ENCODE measurements around the gene PLK5. TPM values are rescaled to one million over a fixed set of nuclear protein-coding genes. Genes with fewer than 3 reads are reported as not detected.
"Not testable (repeated sequence)": the region's sequence is repeated elsewhere in the genome, so short reads cannot be mapped to it uniquely, and the experiment has no call there.

The PLK5 gene
- total RNA-seq, 1 donor from 2014 or later = 0.09 TPM

DNA sequence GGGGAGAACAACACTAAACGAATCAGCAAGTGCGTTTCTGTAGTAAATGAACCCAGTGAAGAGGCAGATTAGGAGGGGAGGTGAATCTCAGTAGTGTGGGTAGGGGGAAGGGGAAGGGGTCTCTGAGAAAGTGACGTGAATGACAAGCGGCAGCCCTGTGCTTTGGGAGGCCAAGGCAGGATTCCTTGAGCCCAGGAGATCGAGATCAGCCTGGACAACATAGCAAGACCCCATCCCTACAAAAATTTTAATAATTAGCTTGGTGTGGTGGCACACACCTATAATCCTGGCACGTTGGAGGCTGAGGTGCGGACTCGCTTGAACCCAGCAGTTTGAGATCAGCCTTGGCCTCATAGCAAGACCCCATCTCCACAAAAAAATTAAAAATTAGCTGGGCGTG lies 8.1 kb downstream of the PLK5 start:
- no peak overlapping the region for H3K4me3 ChIP-seq (ENCODE audit: insufficient read depth, low read depth, low read length)
- no peaks in the 10 kb centered on the region for H3K9me3 Mint-ChIP-seq (ENCODE audit: unreplicated experiment)
- H3K79me2 ChIP-seq (ENCODE audit: insufficient read depth, low read length) = no peaks in the 10 kb centered on the region
- H4K20me1 ChIP-seq (ENCODE audit: insufficient read depth, low read length) = no peaks in the 10 kb centered on the region
- DNase-seq (ENCODE audit: low read depth) (no peak), FAIRE-seq (no peak)
- no peaks in the 10 kb centered on the region for H3K27me3 ChIP-seq (ENCODE audit: insufficient read depth, low read length)
- H3K9ac ChIP-seq (ENCODE audit: low read length) = no peak overlapping the region
- H3K36me3 Mint-ChIP-seq (ENCODE audit: low read depth, unreplicated experiment) = peaks cover 3% of the 10 kb centered on the region
- no peak overlapping the region for H3K4me2 ChIP-seq (ENCODE audit: low read length)
- no peak overlapping the region for H3K27ac Mint-ChIP-seq (ENCODE audit: unreplicated experiment)
- peaks cover 2% of the 10 kb centered on the region for H3K9me3 ChIP-seq (ENCODE audit: insufficient read depth, low read depth, low read length)
- TF ChIP-seq EZH2 (IDR thresholded peaks at IDR 0.05; ENCODE audit: insufficient read depth, low read length) = no peak
- TF ChIP-seq, protein P1, sequence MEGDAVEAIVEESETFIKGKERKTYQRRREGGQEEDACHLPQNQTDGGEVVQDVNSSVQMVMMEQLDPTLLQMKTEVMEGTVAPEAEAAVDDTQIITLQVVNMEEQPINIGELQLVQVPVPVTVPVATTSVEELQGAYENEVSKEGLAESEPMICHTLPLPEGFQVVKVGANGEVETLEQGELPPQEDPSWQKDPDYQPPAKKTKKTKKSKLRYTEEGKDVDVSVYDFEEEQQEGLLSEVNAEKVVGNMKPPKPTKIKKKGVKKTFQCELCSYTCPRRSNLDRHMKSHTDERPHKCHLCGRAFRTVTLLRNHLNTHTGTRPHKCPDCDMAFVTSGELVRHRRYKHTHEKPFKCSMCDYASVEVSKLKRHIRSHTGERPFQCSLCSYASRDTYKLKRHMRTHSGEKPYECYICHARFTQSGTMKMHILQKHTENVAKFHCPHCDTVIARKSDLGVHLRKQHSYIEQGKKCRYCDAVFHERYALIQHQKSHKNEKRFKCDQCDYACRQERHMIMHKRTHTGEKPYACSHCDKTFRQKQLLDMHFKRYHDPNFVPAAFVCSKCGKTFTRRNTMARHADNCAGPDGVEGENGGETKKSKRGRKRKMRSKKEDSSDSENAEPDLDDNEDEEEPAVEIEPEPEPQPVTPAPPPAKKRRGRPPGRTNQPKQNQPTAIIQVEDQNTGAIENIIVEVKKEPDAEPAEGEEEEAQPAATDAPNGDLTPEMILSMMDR (IDR thresholded peaks at IDR 0.05; ENCODE audit: insufficient read depth, low read depth, low read length) = no peak
- H3K4me3 Mint-ChIP-seq (ENCODE audit: unreplicated experiment) = no peak overlapping the region
- no peak overlapping the region for H2AFZ ChIP-seq (ENCODE audit: low read depth, low read length)
- no peaks in the 10 kb centered on the region for H3K36me3 ChIP-seq (ENCODE audit: insufficient read depth, low read length)
- no peaks in the 10 kb centered on the region for H3K4me1 Mint-ChIP-seq (ENCODE audit: low read depth, unreplicated experiment)
- peaks cover 17% of the 10 kb centered on the region for H3K27me3 Mint-ChIP-seq (ENCODE audit: low read depth, unreplicated experiment)
- H3K4me1 ChIP-seq (ENCODE audit: insufficient read depth, low read length) = no peaks in the 10 kb centered on the region
- H3K27ac ChIP-seq (ENCODE audit: low read depth, low read length) = no peak overlapping the region

DNA sequence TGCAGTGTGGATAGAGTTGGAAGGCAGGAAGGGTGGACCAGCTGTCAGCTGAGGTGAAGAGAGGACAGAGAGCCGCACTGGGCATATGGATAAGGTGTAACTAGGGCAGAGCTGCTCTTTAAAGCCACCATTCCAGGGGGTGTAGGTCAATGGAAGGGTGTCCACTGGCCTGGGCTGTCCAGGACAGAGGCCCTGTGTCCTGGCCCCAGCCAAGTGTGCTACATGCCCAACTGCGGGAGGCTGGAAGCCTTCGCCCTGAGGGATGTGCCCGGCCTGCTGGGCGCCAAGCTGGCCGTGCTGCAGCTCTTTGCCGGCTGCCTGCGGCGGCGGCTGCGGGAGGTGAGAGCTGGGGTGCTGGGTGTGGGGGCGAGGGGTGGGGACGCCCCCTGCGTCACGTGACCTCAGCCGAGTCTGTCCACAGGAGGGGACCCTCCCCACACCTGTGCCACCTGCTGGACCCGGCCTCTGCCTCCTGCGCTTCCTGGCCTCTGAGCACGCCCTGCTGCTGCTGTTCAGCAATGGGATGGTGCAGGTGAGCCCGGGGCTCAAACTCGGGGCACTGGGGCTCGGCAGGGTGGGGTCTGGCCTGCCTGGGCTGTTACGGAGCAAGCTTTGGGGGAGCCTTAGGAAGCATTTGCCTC lies 9.8 kb downstream of the PLK5 start:
- Histone ChIP-seq H3K4me3 (ENCODE audit: insufficient read depth, low read depth, low read length) (no peak overlapping the region), H3K4me1 (ENCODE audit: insufficient read depth, low read length) (no peaks in the 10 kb centered on the region), H3K36me3 (ENCODE audit: insufficient read depth, low read length) (no peaks in the 10 kb centered on the region), H2AFZ (ENCODE audit: low read depth, low read length) (no peak overlapping the region), H3K27me3 (ENCODE audit: insufficient read depth, low read length) (no peaks in the 10 kb centered on the region), H4K20me1 (ENCODE audit: insufficient read depth, low read length) (no peaks in the 10 kb centered on the region), H3K9ac (ENCODE audit: low read length) (no peak overlapping the region), H3K9me3 (ENCODE audit: insufficient read depth, low read depth, low read length) (peaks cover 2% of the 10 kb centered on the region), H3K27ac (ENCODE audit: low read depth, low read length) (no peak overlapping the region), H3K79me2 (ENCODE audit: insufficient read depth, low read length) (no peaks in the 10 kb centered on the region), H3K4me2 (ENCODE audit: low read length) (no peak overlapping the region)
- H3K27ac Mint-ChIP-seq (ENCODE audit: unreplicated experiment) = no peak overlapping the region
- no peaks in the 10 kb centered on the region for H3K9me3 Mint-ChIP-seq (ENCODE audit: unreplicated experiment)
- no peak for FAIRE-seq
- H3K4me1 Mint-ChIP-seq (ENCODE audit: low read depth, unreplicated experiment) = no peaks in the 10 kb centered on the region
- TF ChIP-seq, protein P1 (IDR thresholded peaks at IDR 0.05; ENCODE audit: insufficient read depth, low read depth, low read length) = no peak
- TF ChIP-seq EZH2 (IDR thresholded peaks at IDR 0.05; ENCODE audit: insufficient read depth, low read length) = no peak
- peaks cover 14% of the 10 kb centered on the region for H3K27me3 Mint-ChIP-seq (ENCODE audit: low read depth, unreplicated experiment)
- peak overlapping the region; percentile 27 for H3K4me3 Mint-ChIP-seq (ENCODE audit: unreplicated experiment)
- H3K36me3 Mint-ChIP-seq (ENCODE audit: low read depth, unreplicated experiment) = peaks cover 3% of the 10 kb centered on the region
- no peak for DNase-seq (ENCODE audit: low read depth)

DNA sequence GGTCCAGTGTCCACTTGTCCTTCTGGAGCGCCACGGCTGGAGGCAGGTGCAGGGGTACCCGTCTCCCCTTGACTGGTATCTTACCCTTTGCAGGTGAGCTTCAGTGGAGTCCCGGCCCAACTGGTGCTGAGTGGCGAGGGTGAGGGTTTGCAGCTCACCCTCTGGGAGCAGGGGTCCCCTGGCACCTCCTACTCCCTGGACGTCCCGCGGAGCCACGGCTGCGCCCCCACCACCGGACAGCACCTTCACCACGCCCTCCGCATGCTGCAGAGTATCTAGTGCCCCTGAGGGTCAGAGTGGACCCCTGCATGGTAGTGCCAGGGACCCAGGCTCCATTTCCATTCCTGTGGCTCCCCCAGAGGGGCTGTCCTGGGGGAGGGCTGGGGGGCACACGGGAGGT lies 11.1 kb downstream of the PLK5 start:
- Mint-ChIP-seq H3K36me3 (ENCODE audit: low read depth, unreplicated experiment) (peaks cover 1% of the 10 kb centered on the region), H3K9me3 (ENCODE audit: unreplicated experiment) (no peaks in the 10 kb centered on the region), H3K27me3 (ENCODE audit: low read depth, unreplicated experiment) (peaks cover 12% of the 10 kb centered on the region), H3K27ac (ENCODE audit: unreplicated experiment) (no peak overlapping the region), H3K4me3 (ENCODE audit: unreplicated experiment) (no peak overlapping the region), H3K4me1 (ENCODE audit: low read depth, unreplicated experiment) (no peaks in the 10 kb centered on the region)
- no peak overlapping the region for H2AFZ ChIP-seq (ENCODE audit: low read depth, low read length)
- H3K9ac ChIP-seq (ENCODE audit: low read length) = no peak overlapping the region
- H3K79me2 ChIP-seq (ENCODE audit: insufficient read depth, low read length) = no peaks in the 10 kb centered on the region
- H3K27ac ChIP-seq (ENCODE audit: low read depth, low read length) = no peak overlapping the region
- H4K20me1 ChIP-seq (ENCODE audit: insufficient read depth, low read length) = no peaks in the 10 kb centered on the region
- no peak overlapping the region for H3K4me3 ChIP-seq (ENCODE audit: insufficient read depth, low read depth, low read length)
- no peak for DNase-seq (ENCODE audit: low read depth)
- H3K4me1 ChIP-seq (ENCODE audit: insufficient read depth, low read length) = no peaks in the 10 kb centered on the region
- H3K9me3 ChIP-seq (ENCODE audit: insufficient read depth, low read depth, low read length) = peaks cover 2% of the 10 kb centered on the region
- no peaks in the 10 kb centered on the region for H3K27me3 ChIP-seq (ENCODE audit: insufficient read depth, low read length)
- TF ChIP-seq EZH2 (IDR thresholded peaks at IDR 0.05; ENCODE audit: insufficient read depth, low read length) = no peak
- TF ChIP-seq, protein P1 (IDR thresholded peaks at IDR 0.05; ENCODE audit: insufficient read depth, low read depth, low read length) = no peak
- no peak for FAIRE-seq
- H3K36me3 ChIP-seq (ENCODE audit: insufficient read depth, low read length) = no peaks in the 10 kb centered on the region
- no peak overlapping the region for H3K4me2 ChIP-seq (ENCODE audit: low read length)

DNA sequence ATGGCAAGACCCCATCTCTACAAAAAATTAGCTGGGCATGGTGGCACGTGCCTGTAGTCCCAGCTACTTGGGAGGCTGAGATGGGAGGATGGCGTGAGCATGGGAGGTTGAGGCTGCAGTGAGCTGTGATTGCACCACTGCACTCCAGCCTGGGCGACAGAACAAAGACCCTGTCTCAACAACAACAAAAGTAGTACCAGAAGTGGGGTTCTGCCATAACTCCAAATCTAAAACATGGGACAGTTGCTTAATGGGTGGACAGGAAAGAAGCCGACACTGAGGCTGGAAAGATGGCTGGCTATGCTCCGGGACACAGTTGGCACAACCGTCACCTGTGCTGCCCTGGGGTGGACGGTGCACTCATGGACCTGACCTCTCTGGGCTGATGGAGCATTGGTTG lies 11.8 kb downstream of the PLK5 start:
- not testable (repeated sequence) for H3K36me3 ChIP-seq (ENCODE audit: insufficient read depth, low read length); FAIRE-seq; H3K4me2 ChIP-seq (ENCODE audit: low read length); H3K4me3 ChIP-seq (ENCODE audit: insufficient read depth, low read depth, low read length); H3K9me3 Mint-ChIP-seq (ENCODE audit: unreplicated experiment); H3K27me3 ChIP-seq (ENCODE audit: insufficient read depth, low read length); H4K20me1 ChIP-seq (ENCODE audit: insufficient read depth, low read length); H3K4me1 Mint-ChIP-seq (ENCODE audit: low read depth, unreplicated experiment); H3K27ac Mint-ChIP-seq (ENCODE audit: unreplicated experiment); H3K9me3 ChIP-seq (ENCODE audit: insufficient read depth, low read depth, low read length); H3K4me3 Mint-ChIP-seq (ENCODE audit: unreplicated experiment); H3K27ac ChIP-seq (ENCODE audit: low read depth, low read length); H2AFZ ChIP-seq (ENCODE audit: low read depth, low read length); H3K79me2 ChIP-seq (ENCODE audit: insufficient read depth, low read length); DNase-seq (ENCODE audit: low read depth); H3K9ac ChIP-seq (ENCODE audit: low read length); H3K4me1 ChIP-seq (ENCODE audit: insufficient read depth, low read length); H3K36me3 Mint-ChIP-seq (ENCODE audit: low read depth, unreplicated experiment)
- peaks cover 15% of the 10 kb centered on the region for H3K27me3 Mint-ChIP-seq (ENCODE audit: low read depth, unreplicated experiment)

Measured in astrocyte (in vitro differentiated cells and primary cell).